Muscle of arm (tissue), 14 donors: Measurements from ENCODE around the gene FAM163A. TPM values are rescaled to one million over a fixed set of nuclear protein-coding genes. Genes with fewer than 3 reads are reported as not detected.
"Not testable (repeated sequence)": the region's sequence is repeated elsewhere in the genome, so short reads cannot be mapped to it uniquely, and the experiment has no call there.

Experiments
- DNase-seq: peaks from one replicate; pipeline ENCODE4 v3.0.0-alpha.2; 2013
- long read RNA-seq, 11 donors: transcript quantifications; one replicate each; lab custom pipeline, GENCODE V29; 2026
- polyA plus RNA-seq, 12 donors: library from polyadenylated mRNA; unstranded; fragments of 120-200 nt; gene quantifications; one replicate each; pipeline ENCODE4 v1.2.1, GENCODE V29; 2013; ENCODE audit not compliant: insufficient read length in 12 of 12

The FAM163A gene
- polyA plus RNA-seq = 1 to 10 TPM in 1 of 12 donors, under 1 TPM in 10, not detected in 1; 0.17 to 3.6 (median 0.24) TPM
- long read RNA-seq, donor 1, partial matches to known transcripts = 7 of 8 reads
- long read RNA-seq, donor 1, other reads (novel, unspliced or antisense) = 0 of 8 reads
- long read RNA-seq, donor 2 = 0 reads
- long read RNA-seq, donor 3 = 0 reads
- long read RNA-seq, donor 4 = 0 reads
- long read RNA-seq, donor 5, partial matches to known transcripts = 0 of 1 reads
- long read RNA-seq, donor 5, other reads (novel, unspliced or antisense) = 0 of 1 reads
- long read RNA-seq, donor 6 = 0 reads
- long read RNA-seq, donor 7 = 0 reads
- long read RNA-seq, donor 8 = 0 reads
- long read RNA-seq, donor 9 = 0 reads
- long read RNA-seq, donor 10 = 0 reads
- long read RNA-seq, donor 11 = 0 reads

- DNase-seq = no peak
Measured at GRCh38 chr1:179742717-179743678, at the start of gene FAM163A. FAM163A (plus strand) TSS chr1:179743291; CDS start chr1:179813098, 69,807 bp downstream.

DNA sequence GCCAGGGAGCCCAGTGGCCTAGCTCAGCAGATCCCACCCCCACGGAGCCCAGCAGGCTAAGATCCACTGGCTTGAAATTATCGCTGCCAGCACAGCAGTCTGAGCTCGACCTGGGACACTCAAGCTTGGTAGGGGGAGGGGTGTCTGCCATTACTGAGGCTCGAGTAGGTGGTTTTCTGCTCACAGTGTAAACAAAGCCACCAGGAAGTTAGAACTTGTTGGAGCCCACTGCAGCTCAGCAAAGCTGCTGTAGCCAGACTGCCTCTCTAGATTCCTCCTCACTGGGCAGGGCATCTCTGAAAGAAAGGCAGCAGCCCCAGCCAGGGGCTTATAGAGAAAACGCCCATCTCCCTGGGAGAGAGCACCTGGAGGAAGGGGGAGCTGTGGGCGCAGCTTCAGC lies 48.6 kb upstream of the FAM163A start:
- DNase-seq = not testable (repeated sequence)

GRCh38 chr1:179702946-179703539 lies 40.0 kb upstream of the FAM163A start:
- no peak for DNase-seq

- peak; percentile 74 for DNase-seq
Measured at GRCh38 chr1:179706339-179706941, 36.7 kb upstream of the FAM163A start.

DNA sequence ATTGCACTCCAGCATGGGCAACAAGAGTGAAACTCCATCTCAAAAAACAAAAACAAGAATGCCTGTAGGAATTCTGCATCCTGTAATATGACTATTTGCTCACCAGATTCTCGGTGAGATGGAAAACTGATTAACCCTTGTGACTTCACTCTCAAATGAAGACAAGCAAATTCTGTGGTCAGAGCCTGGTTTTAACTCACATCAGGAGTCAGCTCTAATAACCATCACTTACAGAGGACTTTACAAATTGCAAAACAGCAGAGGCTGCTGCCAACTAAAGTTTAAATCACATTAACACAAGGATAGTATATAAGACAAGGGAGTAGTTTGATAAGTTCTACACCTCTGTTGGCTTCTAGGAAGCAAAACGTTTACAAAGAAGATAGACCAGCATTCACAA lies 35.7 kb upstream of the FAM163A start:
- no peak for DNase-seq

- no peak for DNase-seq
Measured at GRCh38 chr1:179708434-179709195, 34.5 kb upstream of the FAM163A start.

DNA sequence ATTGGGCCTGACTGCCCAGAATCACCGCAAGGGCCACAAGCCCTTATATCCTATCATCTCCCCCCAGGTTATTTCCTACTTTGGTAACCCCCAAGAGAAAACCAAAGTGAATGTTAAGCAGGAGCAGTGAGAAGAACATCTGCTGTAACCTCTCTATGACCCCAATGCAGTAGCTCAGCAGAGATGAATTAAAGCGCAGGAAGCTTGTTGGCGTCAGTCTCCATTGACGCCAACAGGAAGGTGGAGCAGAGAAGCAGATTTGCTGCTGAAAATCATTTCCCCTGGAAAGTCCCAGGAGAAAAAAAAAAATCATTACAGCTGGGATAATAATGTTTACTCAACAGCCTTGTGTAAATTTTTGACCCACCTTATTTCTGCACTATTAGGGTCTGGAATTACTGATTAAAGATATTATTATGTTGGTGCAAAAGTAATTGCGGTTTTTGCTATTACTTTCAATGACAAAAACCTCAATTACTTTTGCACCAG lies 33.2 kb upstream of the FAM163A start:
- peak; percentile 75 for DNase-seq

DNA sequence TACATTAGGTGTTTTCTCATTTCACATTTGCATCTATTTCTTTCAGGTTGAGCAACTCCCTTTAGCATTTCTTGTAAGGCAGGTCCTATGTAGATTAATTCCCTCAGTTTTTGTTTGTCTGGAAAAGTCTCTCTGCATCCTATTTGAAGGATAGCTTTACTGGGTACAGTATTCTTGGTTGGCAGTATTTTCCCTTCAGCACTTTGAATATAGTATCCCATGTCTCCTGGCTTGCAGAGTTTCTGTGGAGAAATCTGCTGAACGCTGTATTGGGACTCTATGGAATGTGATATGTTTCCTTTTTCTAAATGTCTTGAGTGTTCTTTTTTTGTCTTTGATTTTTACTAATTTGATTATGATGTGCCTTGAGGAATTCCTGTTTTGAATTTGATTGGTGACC lies 28.9 kb upstream of the FAM163A start:
- DNase-seq = no peak

DNA sequence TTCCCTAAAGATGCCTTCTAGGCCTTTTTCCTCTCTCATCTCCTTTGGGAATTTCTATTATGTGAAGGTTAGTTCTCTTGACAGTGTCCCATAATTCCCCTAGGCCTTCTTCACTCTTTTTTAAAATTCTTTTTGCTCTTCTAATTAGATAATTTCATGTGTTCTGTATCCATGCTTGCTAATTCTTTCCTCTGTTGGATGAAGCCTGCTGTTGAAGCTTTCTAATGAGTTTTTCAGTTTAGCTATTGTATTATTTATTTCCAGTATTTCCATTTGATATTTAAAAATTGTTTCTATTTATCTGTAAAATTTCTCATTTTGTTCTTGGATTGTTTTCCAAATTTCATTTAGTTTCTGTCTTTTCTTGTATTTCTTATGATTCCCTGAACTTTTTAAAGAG lies 28.5 kb upstream of the FAM163A start:
- DNase-seq = no peak

DNA sequence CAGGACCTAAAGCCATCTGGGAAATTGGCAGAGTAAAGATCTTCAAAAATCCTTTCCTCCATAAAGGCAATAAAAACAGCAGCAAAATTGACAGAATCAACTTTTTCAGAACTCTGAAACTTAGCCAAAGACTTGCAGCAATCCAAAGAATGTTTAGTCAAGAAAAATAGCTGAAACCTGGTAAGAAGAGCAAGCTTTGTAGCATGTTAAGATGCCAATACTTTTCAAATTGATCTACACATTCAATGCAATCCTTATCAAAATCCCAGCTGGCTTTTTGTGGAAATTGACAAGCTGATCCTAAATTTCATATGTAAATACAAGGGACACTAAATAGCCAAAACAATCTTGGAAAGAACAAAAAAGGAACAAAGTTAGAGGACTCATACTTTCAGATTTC lies 23.8 kb upstream of the FAM163A start:
- no peak for DNase-seq

DNA sequence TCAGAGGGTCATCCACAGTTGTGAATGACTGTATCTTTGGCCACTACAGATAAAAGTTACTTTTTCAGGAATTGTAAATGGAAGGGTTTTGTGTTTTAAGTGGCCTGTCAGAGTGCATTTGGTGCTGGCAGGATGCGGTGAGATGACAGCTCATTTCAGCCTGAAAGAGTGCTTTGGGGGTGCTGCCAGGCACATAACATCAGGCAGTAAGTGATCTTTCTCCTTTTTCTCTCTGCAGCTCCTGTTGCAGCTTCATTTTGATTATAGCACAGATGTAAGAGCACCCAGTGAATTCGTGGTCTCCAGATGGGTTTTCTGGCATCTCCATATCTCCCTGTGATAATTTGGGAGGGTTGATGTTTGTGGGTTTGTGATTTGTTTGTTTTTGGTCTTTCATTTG lies 14.8 kb upstream of the FAM163A start:
- no peak for DNase-seq

DNA sequence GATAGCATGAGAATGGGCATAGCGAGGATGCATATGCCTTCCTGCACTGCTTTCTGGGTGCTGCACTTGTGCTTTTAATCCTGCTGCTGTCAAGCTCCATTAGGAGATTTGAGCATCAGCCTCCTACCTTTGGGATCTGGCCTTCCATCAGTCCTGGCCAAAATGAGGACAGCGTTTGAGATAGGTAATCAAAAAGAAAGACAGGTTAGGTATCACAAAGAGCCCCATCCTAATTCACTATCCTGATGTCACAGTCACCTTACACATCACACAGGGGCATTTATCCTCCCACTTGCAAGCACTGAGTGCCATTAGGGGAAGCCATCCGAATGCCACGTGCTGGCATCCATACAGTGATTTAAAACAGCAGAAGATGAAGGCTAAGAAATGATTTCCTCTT lies 13.2 kb upstream of the FAM163A start:
- DNase-seq = no peak

- no peak for DNase-seq
Measured at GRCh38 chr1:179731643-179732042, 11.4 kb upstream of the FAM163A start.

- no peak for DNase-seq
Measured at GRCh38 chr1:179742291-179742690, 800 bp upstream of the FAM163A start.

GRCh38 chr1:179743679-179744400 lies 749 bp downstream of the FAM163A start:
- DNase-seq = no peak

GRCh38 chr1:179744401-179745130 lies 1.5 kb downstream of the FAM163A start:
- no peak for DNase-seq

DNA sequence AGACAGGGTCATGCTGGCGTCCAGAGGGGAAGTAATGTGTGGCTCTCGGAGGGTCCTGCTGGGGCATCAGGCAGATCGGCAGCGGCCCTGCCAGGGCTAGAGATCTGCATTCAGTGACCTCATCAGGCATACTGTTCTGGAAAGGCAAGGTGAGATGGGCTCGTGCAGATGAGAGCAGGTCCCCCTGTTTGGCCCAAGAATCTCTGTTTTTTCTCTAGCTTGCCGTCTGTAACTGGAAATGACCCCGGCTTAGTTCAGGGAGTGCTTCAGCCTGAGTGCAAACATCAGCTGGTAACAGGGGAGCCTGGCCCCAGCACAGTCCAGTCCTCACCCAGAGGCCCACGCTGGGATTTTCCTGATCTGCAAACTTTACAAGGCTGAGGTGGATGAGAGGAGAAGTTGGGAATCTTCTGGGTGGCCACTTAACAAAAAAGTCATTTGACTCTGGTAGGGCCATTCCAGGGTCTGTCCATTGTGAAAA lies 2.1 kb downstream of the FAM163A start:
- no peak for DNase-seq

DNA sequence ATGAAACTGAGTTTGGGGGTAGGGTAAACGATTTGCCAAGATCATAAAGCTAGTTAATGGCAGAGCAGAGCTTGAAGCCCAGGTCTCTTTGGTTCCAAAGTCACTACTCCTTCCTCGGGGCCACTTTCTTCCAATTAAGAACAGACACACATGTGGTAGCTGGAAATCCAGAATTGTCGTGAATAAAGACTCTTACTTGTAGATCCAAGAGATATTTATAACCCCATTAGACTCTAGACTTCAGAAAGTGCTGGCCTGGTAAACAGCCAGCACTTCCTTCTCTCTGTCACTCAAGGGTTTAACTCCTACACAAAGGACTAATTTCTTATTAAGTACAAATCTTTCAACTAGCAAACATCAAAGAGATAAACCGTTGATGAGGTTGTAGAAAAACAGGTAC lies 2.7 kb downstream of the FAM163A start:
- no peak for DNase-seq

GRCh38 chr1:179747611-179748010 lies 4.5 kb downstream of the FAM163A start:
- no peak for DNase-seq
